Right atrium auricular region (tissue), 2 donors: ENCODE measurements around the gene BSG. TPM values are rescaled to one million over a fixed set of nuclear protein-coding genes. Genes with fewer than 3 reads are reported as not detected.

ENCODE experiments used
- DNase-seq: peaks from one replicate; pipeline ENCODE4 v3.0.0-alpha.2; 2019; ENCODE audit warnings: low spot score
- H3K27ac ChIP-seq, 2 donors: fragments of 200-600 bp; sonication (generic); 1 replicate in 1 of 2; 2 replicates in 1 of 2; pipeline ENCODE4 v1.5.1; 2016 to 2019
- H3K27me3 ChIP-seq, 2 donors: fragments of 200-600 bp; sonication (generic); one replicate each; pipeline versions ENCODE4 v1.5.1 to v1.6.0; 2017 to 2019
- H3K36me3 ChIP-seq: fragments of 200-600 bp; sonication (generic); one replicate; pipeline ENCODE4 v1.5.1; 2016
- H3K4me1 ChIP-seq, 2 donors: fragments of 200-600 bp; sonication (generic); one replicate each; pipeline versions ENCODE4 v1.5.1 to v1.6.0; 2017 to 2019
- H3K4me3 ChIP-seq, 2 donors: fragments of 200-600 bp; sonication (generic); 1 replicate in 1 of 2; 2 replicates in 1 of 2; pipeline ENCODE4 v1.5.1; 2017 to 2019; ENCODE audit warnings: mild to moderate bottlenecking in 1 of 2, moderate library complexity in 1 of 2
- H3K9me3 ChIP-seq, 2 donors: fragments of 200-600 bp; sonication (generic); one replicate each; pipeline ENCODE4 v1.5.1; 2019
- CTCF ChIP-seq, 2 donors: fragments of 200-600 bp; sonication (generic); IDR thresholded peaks; one replicate each; pipeline ENCODE4 v1.5.1; 2019; ENCODE audit warnings: antibody characterized with exemption in 2 of 2
- total RNA-seq, 2 donors: library from RNA; depleted of rRNA; stranded (reverse); fragments of >200 nt; gene quantifications; one replicate each; pipeline ENCODE4 v1.1.0, GENCODE V29; 2016

BSG gene
- total RNA-seq, 2 donors from 2014 or later = 1,033 to 1,569 TPM

GRCh38 chr19:616747-617526 lies 44.5 kb downstream of the BSG start:
- Histone ChIP-seq H3K4me1 (no peaks in the 10 kb centered on the region), H3K27ac (no peak overlapping the region), H3K27me3 (no peaks in the 10 kb centered on the region), H3K4me3 (no peak overlapping the region), H3K9me3 (no peaks in the 10 kb centered on the region), H3K36me3 (peaks cover 44% of the 10 kb centered on the region)
- DNase-seq = no peak
- TF ChIP-seq CTCF (IDR thresholded peaks at IDR 0.05) = no peak

- H3K4me3 ChIP-seq = no peak overlapping the region
- H3K36me3 ChIP-seq = peaks cover 52% of the 10 kb centered on the region
- no peak for DNase-seq
- H3K9me3 ChIP-seq = no peaks in the 10 kb centered on the region
- no peaks in the 10 kb centered on the region for H3K4me1 ChIP-seq
- H3K27ac ChIP-seq = no peak overlapping the region
- H3K27me3 ChIP-seq = no peaks in the 10 kb centered on the region
- no peak for TF ChIP-seq CTCF (IDR thresholded peaks at IDR 0.05)
These were observed 45.3 kb downstream of the BSG start for GRCh38 chr19:617551-618246.

- H3K27ac ChIP-seq = no peak overlapping the region
- H3K9me3 ChIP-seq = no peaks in the 10 kb centered on the region
- H3K36me3 ChIP-seq = peaks cover 57% of the 10 kb centered on the region
- no peak for TF ChIP-seq CTCF (IDR thresholded peaks at IDR 0.05)
- no peak overlapping the region for H3K4me3 ChIP-seq
- no peak for DNase-seq
- H3K27me3 ChIP-seq = no peaks in the 10 kb centered on the region
- H3K4me1 ChIP-seq = no peaks in the 10 kb centered on the region
These were observed 45.8 kb downstream of the BSG start for GRCh38 chr19:618247-618619.

GRCh38 chr19:618674-619285 lies 46.4 kb downstream of the BSG start:
- no peaks in the 10 kb centered on the region for H3K9me3 ChIP-seq
- H3K4me3 ChIP-seq = no peak overlapping the region
- no peak for TF ChIP-seq CTCF (IDR thresholded peaks at IDR 0.05)
- H3K27me3 ChIP-seq = no peaks in the 10 kb centered on the region
- H3K27ac ChIP-seq = no peak overlapping the region
- no peaks in the 10 kb centered on the region for H3K4me1 ChIP-seq
- DNase-seq = no peak
- H3K36me3 ChIP-seq = peaks cover 62% of the 10 kb centered on the region

GRCh38 chr19:619286-620002 lies 47.0 kb downstream of the BSG start:
- no peak overlapping the region for H3K4me3 ChIP-seq
- H3K4me1 ChIP-seq = no peaks in the 10 kb centered on the region
- no peaks in the 10 kb centered on the region for H3K27me3 ChIP-seq
- no peak overlapping the region for H3K27ac ChIP-seq
- H3K9me3 ChIP-seq = no peaks in the 10 kb centered on the region
- TF ChIP-seq CTCF (IDR thresholded peaks at IDR 0.05) = no peak
- H3K36me3 ChIP-seq = peaks cover 68% of the 10 kb centered on the region
- DNase-seq = no peak
